ENCODE results near the gene TPCN1.
"Not testable (repeated sequence)": the region's sequence is repeated elsewhere in the genome, so short reads cannot be mapped to it uniquely, and the experiment has no call there.

The TPCN1 gene

GRCh38 chr12:113197518-113198077 is 23.7 kb upstream of the TPCN1 start:
- DNase-seq: no peak

- DNase-seq: no peak
These were observed 23.0 kb upstream of the TPCN1 start for GRCh38 chr12:113198296-113198695.

- DNase-seq: no peak
These were observed 21.1 kb upstream of the TPCN1 start for GRCh38 chr12:113200021-113200797.

- DNase-seq: no peak
These were observed 19.8 kb upstream of the TPCN1 start for GRCh38 chr12:113201187-113202177.

- DNase-seq: no peak
These were observed 18.8 kb upstream of the TPCN1 start for GRCh38 chr12:113202300-113203075.

GRCh38 chr12:113203852-113204760 is 17.2 kb upstream of the TPCN1 start:
- no peak for DNase-seq

GRCh38 chr12:113204804-113205203 is 16.5 kb upstream of the TPCN1 start:
- DNase-seq: no peak

GRCh38 chr12:113206802-113207201 is 14.5 kb upstream of the TPCN1 start:
- not testable (repeated sequence) for DNase-seq

GRCh38 chr12:113207613-113208040 is 13.6 kb upstream of the TPCN1 start:
- DNase-seq: no peak

GRCh38 chr12:113208041-113208934 is 13.0 kb upstream of the TPCN1 start:
- no peak for DNase-seq

GRCh38 chr12:113211160-113211559 is 10.1 kb upstream of the TPCN1 start:
- no peak for DNase-seq

GRCh38 chr12:113214895-113215400 is 6.3 kb upstream of the TPCN1 start:
- DNase-seq: no peak

- DNase-seq: no peak
These were observed 5.2 kb upstream of the TPCN1 start for GRCh38 chr12:113216027-113216426.

GRCh38 chr12:113220593-113221180 is 577 bp upstream of the TPCN1 start:
- DNase-seq: no peak

- DNase-seq: no peak
These were observed 899 bp downstream of the TPCN1 start for GRCh38 chr12:113221997-113222729.

- no peak for DNase-seq
These were observed 1.7 kb downstream of the TPCN1 start for GRCh38 chr12:113222730-113223531.

GRCh38 chr12:113224955-113225354 is 3.7 kb downstream of the TPCN1 start:
- no peak for DNase-seq
